GM15510 (cell line): ENCODE data around the gene DDT.
"Not testable (repeated sequence)": the region's sequence is repeated elsewhere in the genome, so short reads cannot be mapped to it uniquely, and the experiment has no call there.

Experiments used
- POLR2A ChIP-seq: IDR thresholded peaks from 3 replicates; pipeline ENCODE4 v1.6.1; 2011; ENCODE audit warnings: borderline replicate concordance; ENCODE audit not compliant: insufficient read length; ENCODE audit errors: extremely low read depth

Gene DDT

DNA sequence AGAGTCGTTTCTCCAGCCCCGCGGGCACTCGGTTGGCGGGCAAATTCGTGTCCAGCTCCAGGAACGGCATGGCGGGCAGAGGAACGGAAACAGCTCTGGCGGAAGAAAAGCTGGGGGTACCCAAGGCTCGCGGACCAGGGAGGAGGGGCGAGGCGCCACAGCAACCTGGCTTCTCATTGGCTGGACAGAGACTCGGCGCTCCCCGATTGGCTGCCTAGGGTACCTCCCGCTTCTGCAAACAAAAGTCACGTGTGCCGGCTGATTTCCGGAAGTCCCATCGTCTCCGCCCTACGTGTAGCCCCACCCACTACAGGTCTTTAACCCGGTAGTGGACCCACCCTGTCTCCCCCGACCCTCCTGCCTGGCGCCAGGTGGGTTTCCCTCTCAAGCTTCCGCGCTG, at the start of gene DDT:
Gene DDT (minus strand): TSS at position 97 of the 400 bp plus-strand sequence. CDS start 27 bp downstream, at position 70.
- not testable (repeated sequence) for TF ChIP-seq POLR2A

DNA sequence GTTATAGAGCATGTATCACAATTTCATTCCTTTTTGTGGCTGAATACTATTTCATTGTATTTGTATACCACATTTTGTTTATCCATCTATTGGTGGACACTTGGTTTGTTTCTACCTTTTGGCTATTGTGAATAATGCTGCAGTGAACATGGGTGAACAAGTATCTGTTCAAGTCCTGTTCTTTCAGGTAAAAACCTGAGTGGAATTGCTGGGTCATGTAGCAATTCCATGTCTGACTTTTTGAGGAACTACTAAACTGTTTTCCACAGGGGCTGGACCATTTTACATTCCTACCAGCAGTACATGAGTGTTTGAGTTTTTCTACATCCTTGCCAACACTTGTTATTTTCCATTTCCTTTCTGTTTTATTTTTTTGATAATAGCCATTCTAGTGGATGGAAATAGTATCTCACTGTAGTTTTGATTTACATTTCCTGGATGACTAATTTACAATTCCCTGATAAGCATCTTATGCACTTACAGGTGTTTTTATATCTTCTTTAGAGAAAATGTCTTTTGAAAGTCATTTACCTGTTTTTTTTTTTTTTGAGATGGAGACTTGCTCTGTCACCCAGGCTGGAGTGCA, 49.1 kb upstream of the DDT start:
- no peak for TF ChIP-seq POLR2A

DNA sequence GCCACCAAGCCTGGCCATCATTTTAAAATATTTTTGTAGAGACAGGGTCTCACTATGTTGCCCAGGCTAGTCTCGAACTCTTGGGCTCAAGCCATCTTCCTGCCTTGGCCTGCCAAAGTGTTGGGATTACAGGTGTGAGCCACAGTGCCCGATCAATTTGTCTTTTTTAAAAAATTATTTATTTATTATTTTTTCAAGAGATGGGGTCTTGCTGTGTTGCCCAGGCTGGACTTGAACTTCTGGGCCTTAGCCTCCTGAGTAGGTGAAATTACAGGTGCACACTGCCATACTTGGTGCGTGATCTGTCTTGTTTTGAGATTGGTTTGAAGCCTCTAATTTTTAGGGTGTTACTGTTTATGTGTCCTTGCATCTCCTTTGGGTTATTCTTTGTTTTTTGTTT, 47.1 kb upstream of the DDT start:
- TF ChIP-seq POLR2A: no peak

DNA sequence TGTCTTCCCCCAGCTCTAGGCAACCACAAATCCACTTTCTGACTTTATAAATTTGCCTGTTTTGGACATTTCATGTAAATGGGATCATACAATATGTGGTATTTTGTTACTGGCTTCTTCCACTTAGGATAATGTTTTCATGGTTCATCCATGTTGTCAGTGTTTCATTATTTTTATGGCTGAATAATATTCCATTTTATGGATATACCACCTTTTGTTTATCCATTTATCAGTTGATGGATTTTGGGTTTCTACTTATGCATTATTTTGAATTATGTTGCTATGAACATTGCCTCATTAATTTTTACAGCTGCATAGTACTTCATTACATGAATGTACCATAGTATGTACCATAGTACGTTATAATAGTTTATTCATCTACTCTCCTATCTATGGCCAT, 41.9 kb upstream of the DDT start:
- no peak for TF ChIP-seq POLR2A

DNA sequence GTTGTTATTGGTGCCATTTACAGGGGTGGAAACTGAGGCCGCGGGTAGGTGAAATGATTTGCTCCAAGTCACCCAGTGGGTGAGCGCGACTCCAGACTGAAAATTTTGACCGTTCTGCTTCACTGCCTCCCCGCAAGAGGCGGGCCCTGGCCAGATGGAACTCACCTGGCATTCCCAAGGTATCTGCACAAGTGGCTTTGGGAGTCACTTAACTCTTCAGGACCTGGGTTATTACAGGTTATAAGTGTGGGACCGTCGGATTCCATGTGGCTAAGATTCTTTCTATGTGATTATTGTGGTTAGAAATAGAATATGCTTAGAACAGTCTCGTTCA, 37.5 kb upstream of the DDT start:
- no peak for TF ChIP-seq POLR2A

DNA sequence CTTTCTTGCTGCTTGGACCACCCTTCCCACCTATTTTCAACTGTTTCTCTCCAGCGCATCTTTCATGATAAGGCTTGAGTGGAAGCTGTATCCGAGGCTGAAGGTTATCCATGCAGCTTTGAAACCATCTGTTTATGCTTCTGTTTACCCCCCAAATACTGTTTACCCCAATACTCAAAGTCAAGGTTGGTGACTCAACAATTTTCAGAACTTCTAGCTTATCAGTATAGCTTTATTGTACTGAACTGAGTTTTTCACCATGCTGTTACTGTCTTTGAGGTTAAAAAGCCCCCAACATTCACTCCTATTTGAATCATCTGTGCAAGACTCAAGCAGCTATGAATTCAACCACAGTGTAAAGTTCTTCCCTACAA, 35.8 kb upstream of the DDT start:
- TF ChIP-seq POLR2A: no peak

DNA sequence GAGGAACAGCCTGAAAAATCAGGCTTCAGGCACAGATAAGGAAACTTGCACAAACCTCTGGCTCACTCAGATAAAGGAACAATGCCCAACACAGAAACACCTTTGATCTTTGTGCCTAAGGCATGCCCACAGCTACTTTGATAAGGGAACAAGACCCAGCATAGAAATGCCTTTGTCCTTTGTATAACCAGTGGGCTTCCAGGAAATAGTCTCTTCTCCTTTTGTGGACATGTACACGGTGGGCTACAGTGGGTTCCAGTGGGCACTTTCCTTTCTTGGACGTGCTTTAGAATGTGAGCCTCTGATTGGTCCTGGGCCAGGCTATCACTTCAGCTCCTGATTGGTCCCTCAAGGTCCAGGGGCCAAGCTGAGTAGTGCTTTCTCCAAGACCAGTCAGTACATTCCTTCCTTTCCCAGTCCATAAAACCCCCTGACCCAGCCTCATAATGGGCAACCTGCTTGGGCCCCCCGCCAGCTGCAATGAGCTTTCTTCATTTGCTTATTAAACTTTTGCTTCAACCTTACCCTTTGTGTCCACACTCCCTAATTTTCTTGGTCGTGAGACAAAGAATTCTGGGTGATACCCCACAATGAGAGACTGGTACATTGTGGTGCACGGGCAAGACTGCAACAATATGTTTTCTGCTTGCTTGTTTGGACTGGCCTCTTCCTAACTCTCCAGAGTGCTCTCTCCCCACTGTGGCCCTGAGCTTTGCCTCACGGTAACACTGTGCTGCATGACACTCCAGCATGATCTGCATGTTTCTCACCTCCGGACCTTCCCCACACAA, 35.2 kb upstream of the DDT start:
- TF ChIP-seq POLR2A: no peak

DNA sequence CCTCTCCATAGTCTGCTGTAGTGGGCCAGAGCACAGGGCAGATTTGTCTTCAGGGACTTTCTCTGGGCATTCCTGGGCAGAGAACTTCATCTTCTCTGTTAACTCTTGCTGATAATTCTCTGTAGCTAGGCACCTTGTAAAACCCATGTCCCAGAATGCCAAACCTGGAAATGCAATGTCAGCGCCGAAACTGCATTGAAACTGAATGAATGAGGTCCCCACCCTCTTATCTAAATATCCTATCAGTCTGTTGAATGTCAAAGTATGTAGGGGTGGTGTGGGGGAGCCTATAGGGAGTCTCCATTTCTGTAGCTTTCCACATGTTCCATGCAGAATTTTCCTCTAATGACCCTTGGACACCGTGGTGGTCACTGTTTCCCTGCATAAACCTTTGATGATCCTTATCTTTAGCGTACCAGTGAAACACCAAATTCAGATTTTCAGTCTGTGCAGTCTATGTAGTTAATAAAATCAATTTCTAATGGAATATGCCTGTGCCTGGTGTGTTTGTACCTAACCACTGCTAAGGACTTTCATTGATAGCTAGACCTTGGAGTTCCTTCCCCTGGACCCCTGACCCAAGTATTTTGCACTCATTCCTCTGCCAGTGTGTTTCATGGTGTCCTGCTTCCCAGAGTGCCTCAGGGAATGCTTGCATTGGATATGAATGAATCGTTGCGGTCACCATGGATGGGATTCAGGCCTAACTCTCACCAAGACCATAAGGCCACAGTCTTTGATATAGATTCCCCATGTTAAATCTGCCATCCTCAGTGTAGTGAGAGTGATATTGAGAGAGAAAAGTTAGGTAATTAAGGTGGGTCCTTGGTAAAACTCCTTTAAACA, 34.4 kb upstream of the DDT start:
- TF ChIP-seq POLR2A: no peak

DNA sequence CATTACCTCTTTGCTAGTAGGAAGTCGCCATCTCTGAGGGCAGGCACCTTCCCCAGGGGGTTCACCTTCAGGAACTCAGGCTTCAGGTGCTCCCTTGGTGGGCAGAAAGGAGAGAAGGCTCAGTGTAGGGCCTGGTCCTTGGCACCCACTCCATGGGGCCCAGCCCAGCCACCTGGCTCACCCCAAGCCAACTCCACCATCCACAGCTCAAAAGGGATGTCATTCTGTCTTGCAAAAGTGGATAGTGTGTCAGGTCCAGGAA, 33.7 kb upstream of the DDT start:
- no peak for TF ChIP-seq POLR2A

DNA sequence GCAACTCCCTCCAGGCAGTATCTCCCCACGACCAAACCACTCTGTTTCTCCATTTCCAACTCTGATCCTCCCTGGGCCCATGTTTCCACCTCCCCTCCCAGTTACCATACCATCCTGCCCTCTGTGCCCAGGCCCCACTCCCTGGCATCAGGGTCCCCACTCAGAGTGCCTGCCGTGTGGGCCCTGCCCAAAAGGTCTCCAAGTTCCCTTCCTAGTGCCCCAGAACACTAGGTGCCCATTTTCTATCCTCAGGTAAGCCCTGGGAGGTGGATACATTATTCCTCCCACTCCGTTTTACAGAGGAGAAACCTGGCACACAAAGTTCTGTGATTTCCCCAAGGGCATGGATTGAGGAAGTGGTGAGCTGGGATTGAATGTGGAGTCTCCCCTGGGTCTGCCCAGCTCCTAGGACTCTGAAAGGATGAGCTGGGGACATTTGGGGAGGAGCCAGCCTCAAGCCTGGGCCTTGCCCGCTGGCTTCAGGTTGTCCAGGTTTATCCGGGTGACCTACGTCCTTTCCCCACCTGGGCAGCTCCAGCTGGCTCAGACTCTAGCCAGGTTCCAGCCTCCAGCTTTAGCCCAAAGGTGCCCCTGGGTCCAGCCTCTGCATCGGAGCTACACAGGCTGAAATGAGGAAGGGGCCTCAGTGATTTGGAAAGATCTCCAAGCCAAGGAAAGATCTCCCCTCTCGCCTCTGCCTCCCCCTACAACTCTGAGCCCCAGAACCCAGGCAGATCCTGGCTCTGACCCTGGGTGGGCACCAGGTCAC, 33.2 kb upstream of the DDT start:
- TF ChIP-seq POLR2A: no peak

DNA sequence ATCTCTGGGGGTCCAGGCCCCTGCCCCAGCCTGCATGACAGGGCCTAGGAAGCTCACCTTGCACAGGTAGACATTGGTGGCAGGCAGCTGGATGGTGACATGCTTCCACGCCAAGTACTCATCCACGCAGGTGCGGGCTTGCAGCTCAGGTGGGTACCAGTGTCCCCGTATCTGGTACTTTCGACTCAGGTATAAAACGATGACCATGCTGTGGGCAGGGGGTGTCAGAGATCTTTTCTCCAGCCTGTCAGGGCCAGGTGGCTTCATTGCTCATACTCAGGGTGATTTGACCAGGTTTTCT, 32.6 kb upstream of the DDT start:
- TF ChIP-seq POLR2A: no peak

DNA sequence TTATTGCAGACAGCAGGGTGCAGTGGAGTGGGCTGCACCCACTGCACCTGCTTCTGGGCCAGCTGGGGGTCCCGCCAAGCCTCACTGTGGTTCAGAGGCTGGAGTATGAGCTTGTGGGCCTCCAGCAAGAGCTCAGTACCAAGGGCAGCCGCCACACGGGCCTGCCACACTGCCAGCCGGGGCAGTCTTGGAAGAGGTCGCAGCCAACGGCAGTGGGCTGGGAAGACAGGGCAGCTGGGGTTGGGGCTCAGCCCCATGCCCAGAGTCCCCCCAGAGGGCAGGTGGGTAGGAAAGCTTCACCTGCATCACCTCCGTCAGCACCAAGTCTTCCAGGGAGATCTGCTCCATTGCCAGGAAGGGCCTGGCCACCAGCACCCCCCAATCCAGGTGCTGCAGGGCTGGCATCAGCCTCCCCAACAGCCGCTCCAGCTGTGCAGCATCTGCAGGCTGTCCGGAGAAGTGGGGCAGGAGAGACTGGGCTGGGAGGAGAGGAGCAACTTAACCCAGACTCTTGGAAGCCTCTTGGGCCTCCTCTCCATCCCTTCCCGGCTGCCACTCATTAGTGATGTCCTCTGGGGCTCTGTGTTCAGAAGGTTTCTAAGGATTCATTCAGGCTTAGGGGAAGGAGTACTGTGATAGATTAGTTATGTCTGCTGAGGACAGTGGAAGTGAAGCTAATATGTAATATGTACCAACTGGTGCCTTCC, 32.1 kb upstream of the DDT start:
- no peak for TF ChIP-seq POLR2A

DNA sequence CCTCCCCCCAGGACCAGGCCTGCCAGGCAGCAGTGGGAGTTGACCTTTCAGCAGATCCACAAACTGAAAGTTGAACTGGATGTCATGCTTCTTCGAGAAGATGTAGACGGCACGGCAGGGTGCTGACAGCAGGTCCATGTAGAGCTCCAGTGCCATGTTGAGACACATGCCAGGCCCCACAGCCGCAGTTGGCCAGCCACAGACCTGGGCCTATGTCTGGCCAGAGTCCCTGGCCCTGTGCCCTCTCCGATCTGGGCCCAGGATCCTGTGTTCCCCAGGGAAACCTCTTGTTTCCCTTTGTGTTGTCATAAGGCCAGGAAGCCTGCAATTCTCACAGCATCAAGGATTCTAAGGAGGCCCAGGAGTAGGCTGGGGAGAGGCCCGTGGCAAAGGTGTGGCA, 31.0 kb upstream of the DDT start, which contains the start of gene GSTT4:
Gene GSTT4 (minus strand): TSS at position 253 of the 400 bp plus-strand sequence. CDS start 97 bp downstream, at position 156.
- TF ChIP-seq POLR2A: no peak

DNA sequence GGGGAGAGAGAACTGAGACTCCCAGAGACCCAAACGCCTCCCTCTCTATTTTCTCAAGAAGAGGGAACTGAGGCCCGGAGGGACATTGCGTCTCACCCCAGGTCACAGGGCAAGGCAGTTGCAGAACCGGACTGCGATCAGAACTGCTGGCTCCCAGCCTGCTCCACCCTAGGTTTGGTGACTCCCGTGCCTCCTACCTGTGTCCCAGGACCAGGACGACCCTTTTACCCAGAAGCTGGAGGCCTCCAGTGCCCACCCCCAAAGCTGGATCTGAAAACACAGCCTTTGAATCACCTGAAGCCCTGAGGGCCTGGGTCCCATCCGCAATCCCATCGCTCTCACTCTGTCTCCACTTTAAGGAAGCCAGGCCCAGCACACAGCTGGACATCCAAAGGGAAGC, 29.6 kb upstream of the DDT start:
- no peak for TF ChIP-seq POLR2A

DNA sequence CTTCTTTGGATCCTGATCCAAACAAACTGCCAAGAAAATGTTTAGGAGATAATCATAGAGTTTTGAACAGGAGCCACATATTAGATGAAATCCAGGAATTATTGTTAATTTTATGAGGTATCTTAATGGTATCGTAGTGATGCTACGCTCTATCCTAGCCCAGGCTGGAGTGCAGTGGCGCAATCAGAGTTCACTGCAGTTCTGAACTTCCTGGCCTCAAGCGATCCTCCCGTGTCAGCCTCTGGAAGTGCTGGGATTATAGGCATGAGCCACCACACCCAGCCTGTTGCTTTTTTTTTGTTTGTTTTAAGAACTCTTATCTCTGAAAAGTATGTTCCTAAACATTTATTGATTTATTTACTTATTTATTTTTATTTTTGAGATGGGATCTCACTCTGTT, 28.6 kb upstream of the DDT start:
- TF ChIP-seq POLR2A: no peak
